ENCODE data around the gene GSE1. TPM values are rescaled to one million over a fixed set of nuclear protein-coding genes. Genes with fewer than 3 reads are reported as not detected.

GSE1 gene
- total and polyA plus RNA-seq, 2 experiments from 2014 or later: 32.4 to 135 TPM

- no peak overlapping the region for H3K4me2 ChIP-seq
- H4K20me1 ChIP-seq (replicated peaks; ENCODE audit: insufficient read depth): no peaks in the 10 kb centered on the region; the same call in 1 of the 2 replicates
- peak; percentile 66 to 71 for TF ChIP-seq CTCF (conservative IDR thresholded peaks at IDR 0.05; ENCODE audit: low read depth in 2 of 2)
- no peak for TF ChIP-seq EZH2 (IDR thresholded peaks at IDR 0.05; ENCODE audit: low read depth, unreplicated experiment)
- no peak for TF ChIP-seq NANOG (IDR thresholded peaks at IDR 0.05; ENCODE audit: borderline replicate concordance)
- no peaks in the 10 kb centered on the region for H3K27me3 ChIP-seq (ENCODE audit: insufficient read depth)
- Mint-ChIP-seq H3K4me1 (peaks cover 68% of the 10 kb centered on the region), H3K27ac (no peak overlapping the region), H3K4me3 (no peak overlapping the region), H3K27me3 (ENCODE audit: insufficient read depth, low read depth, poor library complexity) (peaks cover 22% of the 10 kb centered on the region), H3K36me3 (ENCODE audit: low read depth) (peaks cover 12% of the 10 kb centered on the region), H3K9me3 (peaks cover 3% of the 10 kb centered on the region)
- H3K9me2 ChIP-seq (ENCODE audit: insufficient read depth): no peaks in the 10 kb centered on the region
- H3K4me3 ChIP-seq: no peak overlapping the region
- DNase-seq (ENCODE audit: low spot score): no peak
- H3K27ac ChIP-seq (ENCODE audit: low read depth): no peak overlapping the region
- H3K79me2 ChIP-seq (replicated peaks; ENCODE audit: insufficient read depth): peaks cover 86% of the 10 kb centered on the region
- H3K36me3 ChIP-seq (ENCODE audit: insufficient read depth): no peaks in the 10 kb centered on the region
- H2AFZ ChIP-seq: no peak overlapping the region
- no peak for ATAC-seq
- peaks cover 49% of the 10 kb centered on the region for H3K4me1 ChIP-seq (ENCODE audit: insufficient read depth)
- peaks cover 19% of the 10 kb centered on the region for H3F3A ChIP-seq (replicated peaks; ENCODE audit: low read depth)
These were observed 48.7 kb upstream of the GSE1 start for GRCh38 chr16:85564277-85565051.

GRCh38 chr16:85565340-85565739 is 47.8 kb upstream of the GSE1 start:
- no peak for DNase-seq (ENCODE audit: low spot score)
- H3K9me3 Mint-ChIP-seq: peaks cover 6% of the 10 kb centered on the region
- no peaks in the 10 kb centered on the region for H3K27me3 ChIP-seq (ENCODE audit: insufficient read depth)
- H3F3A ChIP-seq (replicated peaks; ENCODE audit: low read depth): peaks cover 24% of the 10 kb centered on the region
- no peaks in the 10 kb centered on the region for H4K20me1 ChIP-seq (replicated peaks; ENCODE audit: insufficient read depth)
- H3K4me1 Mint-ChIP-seq: peaks cover 72% of the 10 kb centered on the region
- H3K4me1 ChIP-seq (ENCODE audit: insufficient read depth): peaks cover 56% of the 10 kb centered on the region
- H3K36me3 Mint-ChIP-seq (ENCODE audit: low read depth): peaks cover 14% of the 10 kb centered on the region
- no peak for ATAC-seq
- H3K79me2 ChIP-seq (replicated peaks; ENCODE audit: insufficient read depth): peaks cover 84% of the 10 kb centered on the region
- peaks cover 20% of the 10 kb centered on the region for H3K27me3 Mint-ChIP-seq (ENCODE audit: insufficient read depth, low read depth, poor library complexity)
- no peak overlapping the region for H3K4me2 ChIP-seq
- H3K4me3 Mint-ChIP-seq: no peak overlapping the region
- H3K36me3 ChIP-seq (ENCODE audit: insufficient read depth): no peaks in the 10 kb centered on the region
- no peaks in the 10 kb centered on the region for H3K9me2 ChIP-seq (ENCODE audit: insufficient read depth)
- no peak overlapping the region for H2AFZ ChIP-seq
- H3K27ac ChIP-seq (ENCODE audit: low read depth): no peak overlapping the region
- no peak overlapping the region for H3K27ac Mint-ChIP-seq
- H3K4me3 ChIP-seq: no peak overlapping the region
- no peak for TF ChIP-seq EZH2phosphoT487 (IDR thresholded peaks at IDR 0.05; ENCODE audit: unreplicated experiment)
- no peak for TF ChIP-seq STAT1 (IDR thresholded peaks at IDR 0.05; ENCODE audit: unreplicated experiment)
- no peak for TF ChIP-seq REST (IDR thresholded peaks at IDR 0.05; ENCODE audit: unreplicated experiment)
- TF ChIP-seq POLR2AphosphoS5 (IDR thresholded peaks at IDR 0.05; ENCODE audit: low read depth): no peak
- TF ChIP-seq NANOG (IDR thresholded peaks at IDR 0.05; ENCODE audit: borderline replicate concordance): no peak
- TF ChIP-seq EZH2 (IDR thresholded peaks at IDR 0.05; ENCODE audit: low read depth, unreplicated experiment): no peak
- TF ChIP-seq ZNF114 (CRISPR knock-in tag; IDR thresholded peaks at IDR 0.05): no peak
- TF ChIP-seq JUNB (IDR thresholded peaks at IDR 0.05; ENCODE audit: unreplicated experiment): no peak
- no peak for TF ChIP-seq CTCF (conservative IDR thresholded peaks at IDR 0.05; ENCODE audit: low read depth in 2 of 2)
